Neutrophil (primary cell): ENCODE data around the gene GABPB2.

Experiments used
- H3K27ac ChIP-seq: fragments of 200-600 bp; sonication (generic); 2 replicates; pipeline ENCODE4 v1.5.1; 2016; ENCODE audit warnings: mild to moderate bottlenecking, moderate library complexity
- H3K27me3 ChIP-seq: fragments of 200-600 bp; sonication (generic); 2 replicates; pipeline ENCODE4 v1.6.0; 2016; ENCODE audit warnings: mild to moderate bottlenecking
- H3K36me3 ChIP-seq: fragments of 200-600 bp; sonication (generic); 2 replicates; pipeline ENCODE4 v1.5.1; 2017
- H3K4me1 ChIP-seq, 2 experiments: fragments of 200-600 bp in 1 of 2; sonication (generic) in 1 of 2; 1 replicate in 1 of 2; 2 replicates in 1 of 2; pipeline versions ENCODE4 v1.5.1 to v1.6.1; 2013 to 2016; ENCODE audit warnings: low read depth in 1 of 2, low read length in 1 of 2, mild to moderate bottlenecking in 1 of 2, moderate library complexity in 1 of 2; ENCODE audit not compliant: control insufficient read depth in 1 of 2, insufficient read depth in 1 of 2
- H3K4me3 ChIP-seq, 2 experiments: fragments of 200-600 bp in 1 of 2; sonication (generic) in 1 of 2; 1 replicate in 1 of 2; 2 replicates in 1 of 2; pipeline ENCODE4 v1.5.1; 2013 to 2016; ENCODE audit warnings: low read depth in 1 of 2, low read length in 1 of 2, mild to moderate bottlenecking in 1 of 2, moderate library complexity in 1 of 2
- H3K9me3 ChIP-seq: fragments of 200-600 bp; sonication (generic); 2 replicates; pipeline ENCODE4 v1.5.1; 2016
- CTCF ChIP-seq: fragments of 200-600 bp; sonication (generic); IDR thresholded peaks from 2 replicates; pipeline ENCODE4 v1.5.1; 2016; ENCODE audit warnings: antibody characterized with exemption

GABPB2 gene

GRCh38 chr1:151054971-151055547, 15.5 kb upstream of the GABPB2 start:
- Histone ChIP-seq H3K27me3 (no peaks in the 10 kb centered on the region), H3K4me3 (peak overlapping the region; percentile 95 to 99), H3K27ac (peak overlapping the region; percentile 98), H3K9me3 (peaks cover 6% of the 10 kb centered on the region), H3K4me1 (peaks cover 37 to 44% of the 10 kb centered on the region in 2 experiments), H3K36me3 (peaks cover 70% of the 10 kb centered on the region)
- no peak for TF ChIP-seq CTCF

GRCh38 chr1:151055581-151055980, 15.0 kb upstream of the GABPB2 start:
- Histone ChIP-seq H3K27ac (peak overlapping the region; percentile 98), H3K4me3 (peak overlapping the region; percentile 95 to 99), H3K36me3 (peaks cover 65% of the 10 kb centered on the region), H3K27me3 (no peaks in the 10 kb centered on the region), H3K9me3 (peaks cover 6% of the 10 kb centered on the region), H3K4me1 (peaks cover 42 to 50% of the 10 kb centered on the region in 2 experiments)
- no peak for TF ChIP-seq CTCF

GRCh38 chr1:151056149-151056548, 14.4 kb upstream of the GABPB2 start:
- peaks cover 48 to 52% of the 10 kb centered on the region in 2 experiments for H3K4me1 ChIP-seq
- no peak for TF ChIP-seq CTCF
- peak overlapping the region; percentile 98 for H3K27ac ChIP-seq
- H3K9me3 ChIP-seq: peaks cover 6% of the 10 kb centered on the region
- H3K36me3 ChIP-seq: peaks cover 59% of the 10 kb centered on the region
- H3K27me3 ChIP-seq: no peaks in the 10 kb centered on the region
- peak overlapping the region; percentile 95 to 99 for H3K4me3 ChIP-seq

GRCh38 chr1:151058692-151059091, 11.9 kb upstream of the GABPB2 start:
- no peaks in the 10 kb centered on the region for H3K27me3 ChIP-seq
- no peak for TF ChIP-seq CTCF
- peaks cover 34% of the 10 kb centered on the region for H3K36me3 ChIP-seq
- peaks cover 6% of the 10 kb centered on the region for H3K9me3 ChIP-seq
- H3K4me3 ChIP-seq: peak overlapping the region; percentile 95 to 99
- peak overlapping the region; percentile 98 for H3K27ac ChIP-seq
- peaks cover 49 to 52% of the 10 kb centered on the region in 2 experiments for H3K4me1 ChIP-seq

GRCh38 chr1:151059109-151060006, 11.2 kb upstream of the GABPB2 start, which contains the start of gene CDC42SE1:
CDC42SE1 (minus strand) TSS chr1:151059622; CDS start chr1:151055730, 3,892 bp downstream.
- H3K4me3 ChIP-seq: peak within 1 kb of the TSS; percentile 95 to 99

More at GRCh38 chr1:151059109-151060006, 11.2 kb upstream of the GABPB2 start, which contains the start of gene CDC42SE1:
- Histone ChIP-seq H3K27me3 (no peaks in the 10 kb centered on the region), H3K9me3 (peaks cover under 1% of the 10 kb centered on the region), H3K27ac (peak within 1 kb of the TSS; percentile 98), H3K36me3 (peaks cover 27% of the 10 kb centered on the region), H3K4me1 (peaks cover 49 to 52% of the 10 kb centered on the region in 2 experiments)
- peak; percentile 98 for TF ChIP-seq CTCF
